H9 (cell line): Measurements from ENCODE around the gene POLR2A. TPM values are rescaled to one million over a fixed set of nuclear protein-coding genes. Genes with fewer than 3 reads are reported as not detected.

ENCODE experiments used
- DNase-seq: peaks from one replicate; pipeline ENCODE4 v3.0.0-alpha.2; 2017
- H2AFZ ChIP-seq: one replicate; pipeline ENCODE4 v1.6.1; 2013; ENCODE audit warnings: mild to moderate bottlenecking, low read length, control low read depth, moderate library complexity
- H2AK5ac ChIP-seq: 2 replicates; pipeline ENCODE4 v1.6.1; 2013; ENCODE audit warnings: low read length, control low read depth, mixed read lengths; ENCODE audit not compliant: insufficient read length
- H2BK120ac ChIP-seq: one replicate; pipeline ENCODE4 v1.6.1; 2013; ENCODE audit warnings: low read depth, mild to moderate bottlenecking, low read length, control low read depth, inconsistent platforms; ENCODE audit not compliant: poor library complexity, severe bottlenecking
- H2BK12ac ChIP-seq: 2 replicates; pipeline ENCODE4 v1.6.1; 2013; ENCODE audit warnings: low read length, control low read depth, mixed read lengths, low read depth; ENCODE audit not compliant: insufficient read length
- H2BK15ac ChIP-seq: 2 replicates; pipeline ENCODE4 v1.6.1; 2013; ENCODE audit warnings: low read depth, low read length, control low read depth
- H2BK20ac ChIP-seq: one replicate; pipeline ENCODE4 v1.6.1; 2013; ENCODE audit warnings: low read depth, mild to moderate bottlenecking, low read length, control low read depth, inconsistent platforms; ENCODE audit not compliant: poor library complexity, severe bottlenecking
- H2BK5ac ChIP-seq: 2 replicates; pipeline ENCODE4 v1.6.1; 2013; ENCODE audit warnings: low read length, control low read depth, mixed read lengths; ENCODE audit not compliant: insufficient read length
- H3K14ac ChIP-seq: 2 replicates; pipeline ENCODE4 v1.6.1; 2013; ENCODE audit warnings: low read length, control low read depth; ENCODE audit not compliant: insufficient read depth
- H3K18ac ChIP-seq: 2 replicates; pipeline ENCODE4 v1.6.1; 2013; ENCODE audit warnings: low read depth, mild to moderate bottlenecking, mixed read lengths, low read length, control low read depth; ENCODE audit not compliant: insufficient read length
- H3K23ac ChIP-seq: 2 replicates; pipeline ENCODE4 v1.6.1; 2013; ENCODE audit warnings: low read length, control low read depth, mixed read lengths, low read depth; ENCODE audit not compliant: insufficient read length
- H3K23me2 ChIP-seq: 2 replicates; pipeline ENCODE4 v1.6.1; 2013; ENCODE audit warnings: low read depth, mild to moderate bottlenecking, mixed read lengths, low read length, control low read depth; ENCODE audit not compliant: insufficient read length, poor library complexity, severe bottlenecking
- H3K27ac ChIP-seq: 2 replicates; pipeline ENCODE4 v1.5.1; 2013; ENCODE audit warnings: low read length, control low read depth, mixed read lengths, low read depth; ENCODE audit not compliant: insufficient read length
- H3K27me3 ChIP-seq: 2 replicates; pipeline ENCODE4 v1.6.1; 2013; ENCODE audit warnings: low read length, control low read depth, inconsistent platforms; ENCODE audit not compliant: insufficient read depth
- H3K4ac ChIP-seq: 2 replicates; pipeline ENCODE4 v1.6.1; 2013; ENCODE audit warnings: low read depth, mild to moderate bottlenecking, control low read depth, inconsistent platforms, low read length, moderate library complexity
- H3K4me1 ChIP-seq: 2 replicates; pipeline ENCODE4 v1.6.1; 2013; ENCODE audit warnings: low read length, control low read depth, inconsistent platforms; ENCODE audit not compliant: insufficient read depth
- H3K4me2 ChIP-seq: 2 replicates; pipeline ENCODE4 v1.6.1; 2013; ENCODE audit warnings: low read length, control low read depth, mixed read lengths; ENCODE audit not compliant: insufficient read length, insufficient read depth
- H3K56ac ChIP-seq: 2 replicates; pipeline ENCODE4 v1.6.1; 2013; ENCODE audit warnings: low read depth, mild to moderate bottlenecking, mixed read lengths, low read length, control low read depth; ENCODE audit not compliant: insufficient read length
- H3K79me1 ChIP-seq: 2 replicates; pipeline ENCODE4 v1.6.1; 2013; ENCODE audit warnings: low read depth, mild to moderate bottlenecking, moderate library complexity, low read length, control low read depth, inconsistent platforms; ENCODE audit not compliant: insufficient read depth, poor library complexity, severe bottlenecking
- H3K79me2 ChIP-seq: 2 replicates; pipeline ENCODE4 v1.6.1; 2013; ENCODE audit warnings: low read length, control low read depth, inconsistent platforms; ENCODE audit not compliant: insufficient read depth
- H3K9ac ChIP-seq: 2 replicates; pipeline ENCODE4 v1.6.1; 2013; ENCODE audit warnings: low read length, control low read depth, mixed read lengths; ENCODE audit not compliant: insufficient read length; ENCODE audit errors: extremely low read depth
- H3K9me3 ChIP-seq: one replicate; pipeline ENCODE4 v1.6.1; 2013; ENCODE audit warnings: low read depth, low read length, inconsistent platforms; ENCODE audit not compliant: control insufficient read depth
- H3T11ph ChIP-seq: one replicate; pipeline ENCODE4 v1.6.1; 2013; ENCODE audit warnings: mild to moderate bottlenecking, low read length, control low read depth, inconsistent platforms
- H4K20me1 ChIP-seq: one replicate; pipeline ENCODE4 v1.6.1; 2013; ENCODE audit not compliant: control insufficient read depth, insufficient read length, insufficient read depth
- H4K5ac ChIP-seq: 2 replicates; pipeline ENCODE4 v1.6.1; 2013; ENCODE audit warnings: low read depth, mild to moderate bottlenecking, mixed read lengths, low read length, control low read depth; ENCODE audit not compliant: insufficient read length
- H4K8ac ChIP-seq: replicated peaks from 2 replicates; pipeline ENCODE4 v1.6.1; 2013; ENCODE audit warnings: low read length, control low read depth, mixed read lengths, low read depth; ENCODE audit not compliant: insufficient read length
- H4K91ac ChIP-seq: 2 replicates; pipeline ENCODE4 v1.6.1; 2013; ENCODE audit warnings: low read depth, mild to moderate bottlenecking, moderate library complexity, mixed read lengths, low read length, control low read depth; ENCODE audit not compliant: insufficient read length
- H3K27ac Mint-ChIP-seq, 3 experiments: 2 replicates in 2 of 3; 3 replicates in 1 of 3; pipeline ENCODE4 v1.8.0; 2020 to 2021; ENCODE audit warnings: mixed read lengths in 3 of 3, mild to moderate bottlenecking in 1 of 3, moderate library complexity in 1 of 3
- H3K27me3 Mint-ChIP-seq: 2 replicates; pipeline ENCODE4 v1.8.0; 2021; ENCODE audit warnings: low read depth, mild to moderate bottlenecking, moderate library complexity, mixed read lengths
- H3K36me3 Mint-ChIP-seq, 3 experiments: 2 replicates in 2 of 3; 3 replicates in 1 of 3; pipeline ENCODE4 v1.8.0; 2020 to 2021; ENCODE audit warnings: low read depth in 3 of 3, mixed read lengths in 3 of 3; ENCODE audit not compliant: insufficient read depth in 1 of 3
- H3K4me1 Mint-ChIP-seq, 2 experiments: 2 replicates each; pipeline ENCODE4 v1.8.0; 2020; ENCODE audit warnings: mixed read lengths in 2 of 2
- H3K4me3 Mint-ChIP-seq, 2 experiments: 2 replicates in 1 of 2; 3 replicates in 1 of 2; pipeline ENCODE4 v1.8.0; 2020 to 2021; ENCODE audit warnings: mild to moderate bottlenecking in 2 of 2, mixed read lengths in 2 of 2, moderate library complexity in 1 of 2
- H3K9me3 Mint-ChIP-seq, 2 experiments: 2 replicates in 1 of 2; 3 replicates in 1 of 2; pipeline ENCODE4 v1.8.0; 2020; ENCODE audit warnings: mild to moderate bottlenecking in 2 of 2, mixed read lengths in 2 of 2, moderate library complexity in 1 of 2
- CTCF ChIP-seq: fragments of 200-600 bp; sonication (generic); conservative IDR thresholded peaks from 3 replicates; pipeline ENCODE4 v1.8.0; 2021; ENCODE audit warnings: antibody characterized with exemption, mild to moderate bottlenecking
- WGBS: extraction: QIAGEN DNeasy Blood & Tissue Kit; methylation state at CpG from one replicate; pipeline ENCODE4 v1.1.7; 2013; ENCODE audit warnings: missing lambda C conversion rate, low lambda C conversion rate, mixed read lengths; ENCODE audit not compliant: insufficient read length; ENCODE audit errors: extremely low coverage; 5-methylcytosine and 5-hydroxymethylcytosine counted together
- total RNA-seq: library from RNA; stranded (reverse); gene quantifications from 2 replicates; pipeline ENCODE4 v1.2.1, GENCODE V29; 2021

Gene POLR2A
- total RNA-seq, 1 experiment from 2014 or later = 153 TPM

GRCh38 chr17:7477392-7478275, 6.5 kb upstream of the POLR2A start:
- Histone ChIP-seq H4K5ac (no peak overlapping the region), H4K91ac (no peak overlapping the region), H3K9ac (no peak overlapping the region), H3K14ac (no peak overlapping the region), H4K20me1 (peaks cover 6% of the 10 kb centered on the region), H3K56ac (no peak overlapping the region), H3K79me2 (peaks cover 5% of the 10 kb centered on the region; the same call in 1 of the 2 replicates), H2BK120ac (no peak overlapping the region), H2BK15ac (no peak overlapping the region), H2AK5ac (no peak overlapping the region), H3K79me1 (peaks cover 3% of the 10 kb centered on the region), H3K23ac (no peak overlapping the region), H3K9me3 (no peaks in the 10 kb centered on the region), H3K27ac (no peak overlapping the region), H2AFZ (no peak overlapping the region), H2BK12ac (no peak overlapping the region), H3K18ac (no peak overlapping the region), H2BK20ac (no peak overlapping the region), H3K4ac (no peak overlapping the region), H2BK5ac (no peak overlapping the region), H3K4me1 (peaks cover 8% of the 10 kb centered on the region; the same call in 1 of the 2 replicates), H3T11ph (no peak overlapping the region), H3K23me2 (peaks cover 4% of the 10 kb centered on the region), H3K27me3 (no peaks in the 10 kb centered on the region), H3K4me2 (peak overlapping the region; percentile 43), H4K8ac (no peak overlapping the region)
- WGBS = no CpG with 5 or more reads among the region's 26 CpGs
- no peaks in the 10 kb centered on the region; a peak in 1 of 5 replicates for H3K9me3 Mint-ChIP-seq
- no peak for TF ChIP-seq CTCF
- peak overlapping the region; percentile 77 to 89 for H3K4me3 Mint-ChIP-seq
- DNase-seq = no peak
- H3K36me3 Mint-ChIP-seq = peaks cover 0 to 4% (median 0%) of the 10 kb centered on the region in 3 experiments; a peak in 1 of 7 replicates
- peaks cover 40 to 45% of the 10 kb centered on the region in 2 experiments for H3K4me1 Mint-ChIP-seq
- peak overlapping the region in 2 of 3 experiments; percentile 2 to 64; a peak in 4 of 7 replicates for H3K27ac Mint-ChIP-seq
- H3K27me3 Mint-ChIP-seq = no peaks in the 10 kb centered on the region; the same call in 1 of the 2 replicates
